ENCODE data around the gene JARID2. TPM values are rescaled to one million over a fixed set of nuclear protein-coding genes. Genes with fewer than 3 reads are reported as not detected.

Gene JARID2
- total and polyA plus RNA-seq, 10 of the 15 experiments (the other 5 are each of a cell fraction or from before 2014, with no cell fraction given), result 4.2 to 21.6 (median 11.7) TPM

DNA sequence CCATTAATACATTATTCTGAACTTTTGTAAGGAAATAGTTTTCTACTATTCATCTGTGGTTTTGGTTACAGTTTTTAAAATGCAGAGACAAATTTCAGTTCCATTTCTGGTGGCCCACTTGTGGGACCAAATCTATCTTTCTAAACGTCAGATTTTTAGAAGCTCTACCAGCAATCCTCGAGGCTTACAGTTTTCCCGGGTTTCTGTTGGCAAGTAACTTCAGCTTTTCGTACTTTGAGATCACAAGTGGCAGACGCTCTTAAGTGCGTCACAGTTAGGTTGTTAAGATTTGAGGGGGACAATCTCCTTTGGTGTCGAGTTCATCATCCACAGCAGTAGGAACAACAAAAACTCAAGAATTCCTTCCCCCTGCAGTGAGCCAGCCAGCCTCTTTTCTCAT, 60.0 kb downstream of the JARID2 start (continued):
- TF ChIP-seq, protein P1, sequence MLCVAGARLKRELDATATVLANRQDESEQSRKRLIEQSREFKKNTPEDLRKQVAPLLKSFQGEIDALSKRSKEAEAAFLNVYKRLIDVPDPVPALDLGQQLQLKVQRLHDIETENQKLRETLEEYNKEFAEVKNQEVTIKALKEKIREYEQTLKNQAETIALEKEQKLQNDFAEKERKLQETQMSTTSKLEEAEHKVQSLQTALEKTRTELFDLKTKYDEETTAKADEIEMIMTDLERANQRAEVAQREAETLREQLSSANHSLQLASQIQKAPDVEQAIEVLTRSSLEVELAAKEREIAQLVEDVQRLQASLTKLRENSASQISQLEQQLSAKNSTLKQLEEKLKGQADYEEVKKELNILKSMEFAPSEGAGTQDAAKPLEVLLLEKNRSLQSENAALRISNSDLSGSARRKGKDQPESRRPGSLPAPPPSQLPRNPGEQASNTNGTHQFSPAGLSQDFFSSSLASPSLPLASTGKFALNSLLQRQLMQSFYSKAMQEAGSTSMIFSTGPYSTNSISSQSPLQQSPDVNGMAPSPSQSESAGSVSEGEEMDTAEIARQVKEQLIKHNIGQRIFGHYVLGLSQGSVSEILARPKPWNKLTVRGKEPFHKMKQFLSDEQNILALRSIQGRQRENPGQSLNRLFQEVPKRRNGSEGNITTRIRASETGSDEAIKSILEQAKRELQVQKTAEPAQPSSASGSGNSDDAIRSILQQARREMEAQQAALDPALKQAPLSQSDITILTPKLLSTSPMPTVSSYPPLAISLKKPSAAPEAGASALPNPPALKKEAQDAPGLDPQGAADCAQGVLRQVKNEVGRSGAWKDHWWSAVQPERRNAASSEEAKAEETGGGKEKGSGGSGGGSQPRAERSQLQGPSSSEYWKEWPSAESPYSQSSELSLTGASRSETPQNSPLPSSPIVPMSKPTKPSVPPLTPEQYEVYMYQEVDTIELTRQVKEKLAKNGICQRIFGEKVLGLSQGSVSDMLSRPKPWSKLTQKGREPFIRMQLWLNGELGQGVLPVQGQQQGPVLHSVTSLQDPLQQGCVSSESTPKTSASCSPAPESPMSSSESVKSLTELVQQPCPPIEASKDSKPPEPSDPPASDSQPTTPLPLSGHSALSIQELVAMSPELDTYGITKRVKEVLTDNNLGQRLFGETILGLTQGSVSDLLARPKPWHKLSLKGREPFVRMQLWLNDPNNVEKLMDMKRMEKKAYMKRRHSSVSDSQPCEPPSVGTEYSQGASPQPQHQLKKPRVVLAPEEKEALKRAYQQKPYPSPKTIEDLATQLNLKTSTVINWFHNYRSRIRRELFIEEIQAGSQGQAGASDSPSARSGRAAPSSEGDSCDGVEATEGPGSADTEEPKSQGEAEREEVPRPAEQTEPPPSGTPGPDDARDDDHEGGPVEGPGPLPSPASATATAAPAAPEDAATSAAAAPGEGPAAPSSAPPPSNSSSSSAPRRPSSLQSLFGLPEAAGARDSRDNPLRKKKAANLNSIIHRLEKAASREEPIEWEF (IDR thresholded peaks at IDR 0.05; ENCODE audit: insufficient replicate concordance, low read depth, low read length), result peak; percentile 16
- TF ChIP-seq EED (IDR thresholded peaks at IDR 0.05; ENCODE audit: low read depth) (peak; percentile 40), SUZ12 (IDR thresholded peaks at IDR 0.05; ENCODE audit: unreplicated experiment) (no peak), BCL11A (IDR thresholded peaks at IDR 0.05; ENCODE audit: low read depth, low read length) (no peak), BMI1 (IDR thresholded peaks at IDR 0.05; ENCODE audit: borderline replicate concordance) (no peak), PAX5 (IDR thresholded peaks at IDR 0.05; ENCODE audit: borderline replicate concordance, low read depth, low read length) (no peak), BRCA1 (IDR thresholded peaks at IDR 0.05; ENCODE audit: low read depth, low read length) (no peak), TARDBP (IDR thresholded peaks at IDR 0.05; ENCODE audit: borderline replicate concordance) (no peak), EP300 (IDR thresholded peaks at IDR 0.05; ENCODE audit: borderline replicate concordance in 1 of 2, control insufficient read depth in 1 of 2, low read depth in 2 of 2, low read length in 2 of 2) (peak in 1 of 2 experiments; percentile 56; a peak in 1 of 4 replicates), NFXL1 (IDR thresholded peaks at IDR 0.05; ENCODE audit: borderline replicate concordance) (no peak), NFYB (IDR thresholded peaks at IDR 0.05; ENCODE audit: insufficient read depth, low read depth, low read length) (no peak), MTA2 (IDR thresholded peaks at IDR 0.05; ENCODE audit: low read depth) (no peak), CREB1 (IDR thresholded peaks at IDR 0.05; ENCODE audit: low read depth) (peak; percentile 64; the same call in 1 of the 2 replicates), FOXM1 (IDR thresholded peaks at IDR 0.05; ENCODE audit: low read depth, low read length) (no peak), MTA3 (IDR thresholded peaks at IDR 0.05; ENCODE audit: borderline replicate concordance, low read length) (0 out of 2 replicates have a peak, but pooled peaks have one; percentile 16), CREM (IDR thresholded peaks at IDR 0.05; ENCODE audit: low read depth) (peak; percentile 31; the same call in 1 of the 2 replicates), CTCF (IDR thresholded peaks at IDR 0.05 in 2 of 3, conservative IDR thresholded peaks at IDR 0.05 in 1 of 3; ENCODE audit: control insufficient read depth in 2 of 3, extremely low read depth in 1 of 3, insufficient read depth in 1 of 3, low read depth in 3 of 3, low read length in 3 of 3) (no peak), IKZF2 (IDR thresholded peaks at IDR 0.05) (peak; percentile 45 to 63; a peak in 2 of 4 replicates), NFIC (IDR thresholded peaks at IDR 0.05; ENCODE audit: low read depth, low read length) (peak; percentile 38; the same call in 1 of the 2 replicates), IKZF1 (conservative IDR thresholded peaks at IDR 0.05) (peak; percentile 57; the same call in 1 of the 2 replicates), EGR1 (IDR thresholded peaks at IDR 0.05; ENCODE audit: borderline replicate concordance in 1 of 2, low read depth in 2 of 2, low read length in 2 of 2) (no peak)
- TF ChIP-seq, protein P2, sequence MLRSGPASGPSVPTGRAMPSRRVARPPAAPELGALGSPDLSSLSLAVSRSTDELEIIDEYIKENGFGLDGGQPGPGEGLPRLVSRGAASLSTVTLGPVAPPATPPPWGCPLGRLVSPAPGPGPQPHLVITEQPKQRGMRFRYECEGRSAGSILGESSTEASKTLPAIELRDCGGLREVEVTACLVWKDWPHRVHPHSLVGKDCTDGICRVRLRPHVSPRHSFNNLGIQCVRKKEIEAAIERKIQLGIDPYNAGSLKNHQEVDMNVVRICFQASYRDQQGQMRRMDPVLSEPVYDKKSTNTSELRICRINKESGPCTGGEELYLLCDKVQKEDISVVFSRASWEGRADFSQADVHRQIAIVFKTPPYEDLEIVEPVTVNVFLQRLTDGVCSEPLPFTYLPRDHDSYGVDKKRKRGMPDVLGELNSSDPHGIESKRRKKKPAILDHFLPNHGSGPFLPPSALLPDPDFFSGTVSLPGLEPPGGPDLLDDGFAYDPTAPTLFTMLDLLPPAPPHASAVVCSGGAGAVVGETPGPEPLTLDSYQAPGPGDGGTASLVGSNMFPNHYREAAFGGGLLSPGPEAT (IDR thresholded peaks at IDR 0.05; ENCODE audit: low read depth), result no peak; the same call in 1 of the 2 replicates
